Adrenal gland (tissue), 12 donors: ENCODE results near the gene GATD1. TPM values are rescaled to one million over a fixed set of nuclear protein-coding genes. Genes with fewer than 3 reads are reported as not detected.

Source experiments
- DNase-seq, 7 donors: peaks; one replicate each; pipeline ENCODE4 v3.0.0-alpha.2; 2019 to 2020
- H3K27ac ChIP-seq, 5 donors: fragments of 200-600 bp; sonication (generic) in 4 of 5; 1 replicate in 3 of 5; 2 replicates in 2 of 5; pipeline versions ENCODE4 v1.5.1 to v1.8.0; 2016 to 2020; ENCODE audit warnings: mild to moderate bottlenecking in 1 of 5
- H3K27me3 ChIP-seq: fragments of 200-600 bp; 2 replicates; pipeline ENCODE4 v1.8.0; 2021
- H3K36me3 ChIP-seq, 2 donors: fragments of 200-600 bp; replicated peaks in 1 of 2; 1 replicate in 1 of 2; 2 replicates in 1 of 2; pipeline versions ENCODE4 v1.5.1 to v1.8.0; 2018 to 2022
- H3K4me1 ChIP-seq, 2 donors: fragments of 200-600 bp; replicated peaks in 1 of 2; 1 replicate in 1 of 2; 2 replicates in 1 of 2; pipeline versions ENCODE4 v1.5.1 to v1.8.0; 2018 to 2021
- H3K4me3 ChIP-seq, 4 donors: fragments of 200-600 bp; sonication (generic) in 3 of 4; one replicate each; pipeline ENCODE4 v1.5.1; 2016 to 2018
- H3K9me3 ChIP-seq, 3 donors: fragments of 200-600 bp; sonication (generic) in 1 of 3; replicated peaks in 1 of 3; 1 replicate in 2 of 3; 2 replicates in 1 of 3; pipeline versions ENCODE4 v1.5.1 to v1.8.0; 2016 to 2021
- POLR2A ChIP-seq, 2 donors: fragments of 450-650 bp; IDR thresholded peaks; one replicate each; pipeline ENCODE4 v1.6.1; 2017; ENCODE audit warnings: antibody characterized with exemption in 2 of 2, mild to moderate bottlenecking in 2 of 2, moderate library complexity in 1 of 2
- WGBS, 4 donors: extraction: QIAGEN DNeasy Blood & Tissue Kit in 2 of 4; methylation state at CpG; one replicate each; pipeline versions ENCODE4 v1.1.5 to v1.1.7; 2013 to 2017; 5-methylcytosine and 5-hydroxymethylcytosine counted together
- intact Hi-C, 2 donors: fragments of 100-400 bp; cut with DNase I; formaldehyde crosslinking; loops; one replicate each; pipeline versions ENCODE4 v1.14.1 to v1.15.0; 2022 to 2023
- polyA plus RNA-seq, 3 donors: library from polyadenylated mRNA; stranded (reverse); fragments of 200-250 nt in 2 of 3; fragments of 350-450 nt in 1 of 3; fragmentation: Illumina TruSeq in 1 of 3; extraction: RNeasy Lipid Tissue Mini Kit (QIAGEN cat#74804) in 1 of 3; gene quantifications; one replicate each; pipeline ENCODE4 v1.2.3, GENCODE V29; 2013 to 2014
- total RNA-seq, 9 donors: library from RNA; depleted of rRNA in 4 of 9; stranded (reverse); fragments of >200 nt in 4 of 9; fragments of 120-200 nt in 1 of 9; fragmentation: NEBNext Ultra II Directional in 1 of 9; extraction: Animal tissue kit (Norgen Biotek cat#: 25700) in 1 of 9; gene quantifications; one replicate each; pipeline versions ENCODE4 v1.1.0 to v1.2.4, GENCODE V29; 2013 to 2023
- TF ChIP-seq, protein P1 (sequence below), 6 experiments: fragments of 450-650 bp in 4 of 6; fragments of 200-600 bp in 2 of 6; sonication (generic) in 1 of 6; IDR thresholded peaks; 1 replicate in 5 of 6; 2 replicates in 1 of 6; pipeline versions ENCODE4 v1.5.1 to v1.8.0; 2016 to 2021; ENCODE audit warnings: antibody characterized with exemption in 6 of 6, mild to moderate bottlenecking in 2 of 6, moderate library complexity in 1 of 6
- donor health status: healthy with polysubstance abuse.
- donor health status: Bipolar disorder and iron deficiency.
- donor health status: DM: yes; HTN: yes; CAD: no.
- donor health status: DM: no; HTN: no; CAD: no.
- donor health status: DM: no; HTN: no; CAD: no.
- donor health status: DM: yes; HTN: yes; CAD: no.

GATD1 gene
- total and polyA plus RNA-seq, 12 donors, result 20.3 to 176 (median 80.5) TPM

DNA sequence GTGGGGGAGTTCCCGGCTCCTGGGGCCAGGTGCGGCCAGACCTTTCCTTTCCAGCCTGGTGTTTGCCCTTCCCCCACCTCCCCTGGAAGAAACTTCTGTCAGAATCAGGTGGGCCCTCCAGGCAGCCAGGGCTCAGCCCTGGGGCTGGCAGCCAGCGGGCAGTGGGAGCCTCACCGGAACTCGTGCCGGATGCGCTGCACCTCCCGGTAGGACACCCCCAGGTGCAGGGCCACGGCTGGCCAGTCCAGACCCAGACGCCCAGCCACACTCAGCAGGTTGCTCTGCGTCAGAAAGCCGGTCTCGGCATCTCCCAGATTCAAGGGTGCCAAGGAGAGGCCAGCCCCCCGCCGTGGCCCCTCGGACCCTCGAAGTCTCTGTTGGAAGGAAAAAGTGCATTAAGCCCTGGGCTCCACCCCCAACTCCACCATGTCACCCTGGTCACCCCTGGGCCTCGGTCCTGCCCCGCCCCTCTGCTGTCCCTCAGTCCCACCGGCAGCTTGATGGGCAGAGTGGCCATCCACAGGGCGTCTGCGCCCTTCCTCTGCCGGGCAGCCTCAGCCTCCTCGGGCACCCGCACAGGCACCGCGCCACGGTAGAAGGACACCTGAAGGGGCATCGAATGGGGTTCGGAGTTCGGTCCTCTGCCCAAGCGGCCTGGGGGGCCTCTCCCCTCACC is 22.5 kb upstream of the GATD1 start:
- TF ChIP-seq POLR2A (IDR thresholded peaks at IDR 0.05), result no peak
- TF ChIP-seq, protein P1, sequence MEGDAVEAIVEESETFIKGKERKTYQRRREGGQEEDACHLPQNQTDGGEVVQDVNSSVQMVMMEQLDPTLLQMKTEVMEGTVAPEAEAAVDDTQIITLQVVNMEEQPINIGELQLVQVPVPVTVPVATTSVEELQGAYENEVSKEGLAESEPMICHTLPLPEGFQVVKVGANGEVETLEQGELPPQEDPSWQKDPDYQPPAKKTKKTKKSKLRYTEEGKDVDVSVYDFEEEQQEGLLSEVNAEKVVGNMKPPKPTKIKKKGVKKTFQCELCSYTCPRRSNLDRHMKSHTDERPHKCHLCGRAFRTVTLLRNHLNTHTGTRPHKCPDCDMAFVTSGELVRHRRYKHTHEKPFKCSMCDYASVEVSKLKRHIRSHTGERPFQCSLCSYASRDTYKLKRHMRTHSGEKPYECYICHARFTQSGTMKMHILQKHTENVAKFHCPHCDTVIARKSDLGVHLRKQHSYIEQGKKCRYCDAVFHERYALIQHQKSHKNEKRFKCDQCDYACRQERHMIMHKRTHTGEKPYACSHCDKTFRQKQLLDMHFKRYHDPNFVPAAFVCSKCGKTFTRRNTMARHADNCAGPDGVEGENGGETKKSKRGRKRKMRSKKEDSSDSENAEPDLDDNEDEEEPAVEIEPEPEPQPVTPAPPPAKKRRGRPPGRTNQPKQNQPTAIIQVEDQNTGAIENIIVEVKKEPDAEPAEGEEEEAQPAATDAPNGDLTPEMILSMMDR (IDR thresholded peaks at IDR 0.05), result no peak
- Histone ChIP-seq H3K9me3 (no peaks in the 10 kb centered on the region), H3K4me3 (no peak overlapping the region), H3K4me1 (peaks cover 25 to 34% of the 10 kb centered on the region in 2 donors), H3K27ac (no peak overlapping the region), H3K27me3 (no peaks in the 10 kb centered on the region), H3K36me3 (peaks cover 0 to 42% of the 10 kb centered on the region in 2 donors)
- intact Hi-C loops, result no loop called here
- WGBS, 4 donors, result 92 to 95% (median 93%) methylated on average over 17 to 32 of the region's 32 CpGs
- no peak for DNase-seq

DNA sequence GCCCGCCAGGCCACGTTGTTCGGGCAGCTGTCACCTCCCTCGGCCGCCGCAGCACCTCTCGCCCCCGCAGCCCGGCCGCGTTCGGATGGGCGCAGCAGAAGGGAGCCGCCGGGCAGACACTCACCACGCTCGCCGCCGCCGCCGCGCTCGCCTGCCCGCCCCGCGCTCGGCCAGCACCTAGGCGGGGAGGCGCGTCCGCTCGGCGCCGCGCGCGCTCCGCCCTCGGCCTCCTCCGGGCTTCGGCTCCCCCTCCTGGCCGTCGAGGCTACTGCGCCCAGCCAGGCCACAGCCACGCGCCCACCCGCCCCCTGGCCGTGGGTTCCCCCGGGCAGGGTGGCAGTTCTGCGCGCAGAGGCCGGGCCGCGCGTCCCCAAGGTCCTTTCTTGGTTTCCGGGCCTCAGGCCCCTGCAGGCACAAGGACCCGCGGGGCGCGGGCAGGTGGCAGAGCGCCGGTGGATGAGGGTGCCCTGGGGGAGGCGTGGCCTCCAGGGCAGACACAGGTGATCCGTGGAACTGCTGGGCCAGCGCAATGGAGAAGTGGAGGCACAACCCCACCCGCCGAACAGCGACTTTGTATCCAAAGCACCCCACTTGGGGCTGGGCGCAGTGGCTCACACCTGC is 20.9 kb upstream of the GATD1 start, which contains the start of gene SLC25A22:
TSS of gene SLC25A22 (minus strand) at position 189 of the 621 bp plus-strand sequence. CDS start 3,275 bp downstream, outside the sequence.
- Histone ChIP-seq H3K9me3 (no peaks in the 10 kb centered on the region), H3K36me3 (peaks cover 0 to 48% of the 10 kb centered on the region in 2 donors), H3K27me3 (no peaks in the 10 kb centered on the region), H3K4me1 (peaks cover 20 to 27% of the 10 kb centered on the region in 2 donors), H3K4me3 (peak within 1 kb of the TSS in 3 of 4 donors; percentile 11 to 88 (median 47)), H3K27ac (peak within 1 kb of the TSS in 4 of 5 donors; percentile 59 to 85 (median 78))
- 0 to 3% (median 2%) methylated on average over 1 to 69 of the region's 69 CpGs; no CpG with 5 or more reads in 1 of the 4 donors for WGBS, 4 donors
- TF ChIP-seq, protein P1 (IDR thresholded peaks at IDR 0.05), result peak; percentile 47 to 94 (median 73)
- no peak for TF ChIP-seq POLR2A (IDR thresholded peaks at IDR 0.05)
- DNase-seq, result peak; percentile 66 to 82 (median 77)
- intact Hi-C loops, result no loop called here

DNA sequence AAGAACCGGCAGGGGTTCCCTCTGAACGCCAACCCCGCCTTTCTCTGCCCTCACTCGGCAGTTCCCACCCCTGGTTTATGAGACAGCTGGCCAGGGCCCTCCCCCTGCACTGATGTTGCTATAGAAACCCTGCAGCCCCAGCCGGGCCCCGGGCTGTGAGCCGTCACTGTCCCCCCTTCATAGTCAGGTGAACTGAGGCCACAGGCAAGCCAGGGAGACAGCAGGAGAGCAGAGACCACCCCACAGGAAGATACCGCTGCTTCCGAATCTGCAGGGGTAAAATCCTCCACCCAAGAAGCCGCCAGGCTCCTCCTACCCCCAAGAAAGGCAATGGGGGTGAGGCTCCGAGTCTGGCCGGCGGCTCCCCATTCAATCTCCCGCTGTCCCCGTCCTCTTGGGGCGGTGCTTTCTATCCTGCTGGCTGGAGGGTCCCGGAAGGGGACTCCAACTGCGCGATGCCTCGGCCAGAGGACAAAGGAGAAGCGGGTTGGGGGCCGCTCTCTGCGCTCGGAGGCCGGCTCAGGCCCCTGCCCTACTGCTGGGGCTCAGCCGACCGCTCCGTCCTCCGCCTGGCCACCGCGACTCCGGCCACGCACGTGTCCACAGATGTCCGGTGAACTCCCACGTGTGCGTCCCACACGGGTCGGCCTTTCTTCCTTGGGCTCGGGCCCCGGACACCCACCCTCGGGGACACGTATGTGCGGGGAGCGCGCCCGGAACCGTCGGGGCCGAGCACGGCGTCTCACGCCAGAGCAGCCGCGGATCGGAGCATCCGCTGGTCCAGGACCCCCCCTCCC is 20.2 kb upstream of the GATD1 start:
- intact Hi-C loops, result no loop called here
- H3K9me3 ChIP-seq, result no peaks in the 10 kb centered on the region
- TF ChIP-seq, protein P1 (IDR thresholded peaks at IDR 0.05), result no peak
- no peak for TF ChIP-seq POLR2A (IDR thresholded peaks at IDR 0.05)
- H3K4me3 ChIP-seq, result peak overlapping the region in 3 of 4 donors; percentile 11 to 88 (median 47)
- H3K36me3 ChIP-seq, result peaks cover 0 to 41% of the 10 kb centered on the region in 2 donors
- no peaks in the 10 kb centered on the region for H3K27me3 ChIP-seq
- 0 to 5% (median 1%) methylated on average over 6 to 57 of the region's 57 CpGs; no CpG with 5 or more reads in 1 of the 4 donors for WGBS, 4 donors
- peak overlapping the region in 4 of 5 donors; percentile 59 to 85 (median 78) for H3K27ac ChIP-seq
- H3K4me1 ChIP-seq, result peaks cover 20 to 27% of the 10 kb centered on the region in 2 donors
- DNase-seq, result peak; percentile 65 to 88 (median 67)
